Mesothelial cell of epicardium (in vitro differentiated cells): Measurements from ENCODE around the gene BBIP1. TPM values are rescaled to one million over a fixed set of nuclear protein-coding genes. Genes with fewer than 3 reads are reported as not detected.

Experiments
- DNase-seq, 2 experiments: peaks; one replicate each; pipeline ENCODE4 v3.0.0; 2021; ENCODE audit warnings: low spot score in 2 of 2; ENCODE audit not compliant: unreplicated experiment in 2 of 2
- H3K27ac Mint-ChIP-seq: 2 replicates; pipeline ENCODE4 v1.8.0; 2021; ENCODE audit warnings: mixed read lengths
- H3K27me3 Mint-ChIP-seq: 2 replicates; pipeline ENCODE4 v1.8.0; 2021; ENCODE audit warnings: low read depth, mixed read lengths
- H3K36me3 Mint-ChIP-seq: 2 replicates; pipeline ENCODE4 v1.8.0; 2021; ENCODE audit warnings: mixed read lengths
- H3K4me1 Mint-ChIP-seq: 2 replicates; pipeline ENCODE4 v1.8.0; 2021; ENCODE audit warnings: mixed read lengths
- H3K4me3 Mint-ChIP-seq: 2 replicates; pipeline ENCODE4 v1.8.0; 2021; ENCODE audit warnings: mild to moderate bottlenecking, moderate library complexity, mixed read lengths
- H3K9me3 Mint-ChIP-seq: 2 replicates; pipeline ENCODE4 v1.8.0; 2021; ENCODE audit warnings: mixed read lengths
- CTCF ChIP-seq: fragments of 200-600 bp; sonication (generic); IDR thresholded peaks from one replicate; pipeline ENCODE4 v1.5.0; 2021; ENCODE audit warnings: antibody characterized with exemption; ENCODE audit not compliant: unreplicated experiment
- total RNA-seq: library from RNA; stranded (reverse); gene quantifications from 3 replicates; pipeline ENCODE4 v1.2.1, GENCODE V29; 2021

Gene BBIP1
- total RNA-seq, 1 donor from 2014 or later: 16.3 TPM

- no peak for DNase-seq
- Mint-ChIP-seq H3K4me3 (no peak overlapping the region), H3K27me3 (no peaks in the 10 kb centered on the region), H3K9me3 (peaks cover 4% of the 10 kb centered on the region), H3K36me3 (no peaks in the 10 kb centered on the region), H3K27ac (peak overlapping the region; percentile 23), H3K4me1 (peaks cover 39% of the 10 kb centered on the region)
- no peak for TF ChIP-seq CTCF
Measured at GRCh38 chr10:110860576-110861241, 58.3 kb downstream of the BBIP1 start.

GRCh38 chr10:110859973-110860376, 59.0 kb downstream of the BBIP1 start:
- Mint-ChIP-seq H3K4me3 (no peak overlapping the region), H3K4me1 (peaks cover 32% of the 10 kb centered on the region), H3K9me3 (peaks cover 7% of the 10 kb centered on the region), H3K27me3 (no peaks in the 10 kb centered on the region), H3K36me3 (no peaks in the 10 kb centered on the region), H3K27ac (peak overlapping the region; percentile 22)
- DNase-seq: no peak
- TF ChIP-seq CTCF: no peak

GRCh38 chr10:110859206-110859972, 59.6 kb downstream of the BBIP1 start:
- H3K4me1 Mint-ChIP-seq: peaks cover 27% of the 10 kb centered on the region
- no peaks in the 10 kb centered on the region for H3K27me3 Mint-ChIP-seq
- H3K36me3 Mint-ChIP-seq: no peaks in the 10 kb centered on the region
- peak overlapping the region; percentile 22 for H3K27ac Mint-ChIP-seq
- H3K4me3 Mint-ChIP-seq: no peak overlapping the region
- no peak for TF ChIP-seq CTCF
- no peak for DNase-seq
- H3K9me3 Mint-ChIP-seq: peaks cover 7% of the 10 kb centered on the region

GRCh38 chr10:110858297-110858934, 60.6 kb downstream of the BBIP1 start:
- H3K27ac Mint-ChIP-seq: peak overlapping the region; percentile 18
- peaks cover 27% of the 10 kb centered on the region for H3K4me1 Mint-ChIP-seq
- H3K9me3 Mint-ChIP-seq: peaks cover 7% of the 10 kb centered on the region
- H3K4me3 Mint-ChIP-seq: no peak overlapping the region
- TF ChIP-seq CTCF: no peak
- DNase-seq: no peak
- H3K27me3 Mint-ChIP-seq: no peaks in the 10 kb centered on the region
- H3K36me3 Mint-ChIP-seq: no peaks in the 10 kb centered on the region

- peaks cover 27% of the 10 kb centered on the region for H3K4me1 Mint-ChIP-seq
- no peak overlapping the region for H3K4me3 Mint-ChIP-seq
- peaks cover 7% of the 10 kb centered on the region for H3K9me3 Mint-ChIP-seq
- no peaks in the 10 kb centered on the region for H3K27me3 Mint-ChIP-seq
- no peak for TF ChIP-seq CTCF
- H3K36me3 Mint-ChIP-seq: no peaks in the 10 kb centered on the region
- H3K27ac Mint-ChIP-seq: peak overlapping the region; percentile 60
- DNase-seq: no peak
Measured at GRCh38 chr10:110857265-110858171, 61.5 kb downstream of the BBIP1 start.
